ENCODE measurements around the gene RPA3.

Gene RPA3

GRCh38 chr7:7731732-7732131 is 13.3 kb upstream of the RPA3 start:
- H2AFZ ChIP-seq (ENCODE audit: low read length): no peak overlapping the region
- H4K20me1 ChIP-seq (ENCODE audit: insufficient read depth, low read length): no peaks in the 10 kb centered on the region
- H3K9me2 ChIP-seq (ENCODE audit: low read depth, low read length): no peaks in the 10 kb centered on the region
- no peaks in the 10 kb centered on the region for H3K4me1 ChIP-seq (ENCODE audit: insufficient read depth, low read length, severe bottlenecking)
- H3K4me2 ChIP-seq (ENCODE audit: low read length): no peak overlapping the region
- no peaks in the 10 kb centered on the region for H3K27me3 ChIP-seq (ENCODE audit: insufficient read depth, low read length)
- H3K9ac ChIP-seq (ENCODE audit: low read length): no peak overlapping the region
- no peaks in the 10 kb centered on the region for H3F3A ChIP-seq (ENCODE audit: insufficient read depth, low read length)
- no peak overlapping the region for H3K4me3 ChIP-seq (ENCODE audit: low read depth, low read length, poor library complexity, severe bottlenecking)
- no peaks in the 10 kb centered on the region for H3K9me3 ChIP-seq (ENCODE audit: low read length)
- no peak overlapping the region for H3K27ac ChIP-seq (ENCODE audit: low read depth, low read length, poor library complexity, severe bottlenecking)
- no peaks in the 10 kb centered on the region; the same call in 1 of the 2 replicates for H3K36me3 ChIP-seq (ENCODE audit: insufficient read depth, low read length)
- H3K79me2 ChIP-seq (ENCODE audit: insufficient read depth, low read length): no peaks in the 10 kb centered on the region
- no peak for TF ChIP-seq CTCF (IDR thresholded peaks at IDR 0.05; ENCODE audit: low read length)
- no peak for TF ChIP-seq EZH2 (IDR thresholded peaks at IDR 0.05; ENCODE audit: borderline replicate concordance, low read length)

DNA sequence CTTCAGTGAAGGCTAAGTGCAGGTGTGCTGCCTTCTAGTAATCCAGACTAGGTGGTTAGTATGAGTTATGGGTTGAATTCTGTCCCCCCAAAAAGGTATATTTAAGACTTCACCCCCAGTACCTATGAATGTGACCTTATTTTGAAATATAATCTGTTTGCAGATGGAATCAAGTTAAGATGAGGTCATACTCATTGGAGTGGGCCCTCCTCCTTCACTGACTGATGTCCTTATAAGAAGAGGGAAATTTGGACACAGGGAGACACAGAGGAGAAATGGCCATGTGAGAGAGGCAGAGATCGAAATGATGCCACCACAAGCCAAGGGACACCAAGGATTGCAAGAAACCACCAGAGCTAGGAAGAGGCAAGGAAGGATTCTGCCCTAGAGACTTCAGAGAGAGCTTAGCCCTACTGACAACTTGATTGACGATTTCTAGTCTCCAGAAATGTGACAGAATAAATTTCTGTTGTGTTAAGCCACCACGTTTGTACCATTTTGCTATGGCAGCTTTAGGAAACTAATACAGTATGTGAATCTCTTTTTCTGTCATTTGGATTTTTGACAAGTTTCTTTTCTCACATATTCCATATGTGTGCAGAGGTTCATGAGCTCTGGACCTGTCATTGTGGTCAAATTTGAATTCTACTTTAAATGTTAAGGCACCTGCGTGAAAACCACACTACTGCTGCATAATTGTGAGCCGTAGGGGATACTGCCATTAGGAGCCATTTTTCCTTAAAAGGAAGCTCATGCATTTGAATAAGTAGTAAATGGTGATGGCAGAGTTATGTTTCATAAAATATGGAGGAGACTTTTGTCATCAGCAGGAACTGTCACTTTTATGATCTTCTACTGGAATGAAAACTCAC is 2.6 kb upstream of the RPA3 start:
- Histone ChIP-seq H3K27me3 (ENCODE audit: insufficient read depth, low read length) (no peaks in the 10 kb centered on the region), H2AFZ (ENCODE audit: low read length) (no peak overlapping the region), H3K9me2 (ENCODE audit: low read depth, low read length) (no peaks in the 10 kb centered on the region), H3K79me2 (ENCODE audit: insufficient read depth, low read length) (no peaks in the 10 kb centered on the region), H4K20me1 (ENCODE audit: insufficient read depth, low read length) (no peaks in the 10 kb centered on the region), H3K4me3 (ENCODE audit: low read depth, low read length, poor library complexity, severe bottlenecking) (no peak overlapping the region), H3K36me3 (ENCODE audit: insufficient read depth, low read length) (peaks cover 4% of the 10 kb centered on the region; the same call in 1 of the 2 replicates), H3K4me2 (ENCODE audit: low read length) (no peak overlapping the region), H3K4me1 (ENCODE audit: insufficient read depth, low read length, severe bottlenecking) (peaks cover 36% of the 10 kb centered on the region), H3F3A (ENCODE audit: insufficient read depth, low read length) (no peaks in the 10 kb centered on the region), H3K27ac (ENCODE audit: low read depth, low read length, poor library complexity, severe bottlenecking) (peak overlapping the region; percentile 73), H3K9ac (ENCODE audit: low read length) (no peak overlapping the region), H3K9me3 (ENCODE audit: low read length) (no peaks in the 10 kb centered on the region)
- TF ChIP-seq CTCF (IDR thresholded peaks at IDR 0.05; ENCODE audit: low read length) (no peak), EZH2 (IDR thresholded peaks at IDR 0.05; ENCODE audit: borderline replicate concordance, low read length) (no peak)

- peaks cover 4% of the 10 kb centered on the region; the same call in 1 of the 2 replicates for H3K36me3 ChIP-seq (ENCODE audit: insufficient read depth, low read length)
- H3K27me3 ChIP-seq (ENCODE audit: insufficient read depth, low read length): no peaks in the 10 kb centered on the region
- H3F3A ChIP-seq (ENCODE audit: insufficient read depth, low read length): no peaks in the 10 kb centered on the region
- H3K9me3 ChIP-seq (ENCODE audit: low read length): no peaks in the 10 kb centered on the region
- no peak overlapping the region for H3K4me2 ChIP-seq (ENCODE audit: low read length)
- no peaks in the 10 kb centered on the region for H3K9me2 ChIP-seq (ENCODE audit: low read depth, low read length)
- no peaks in the 10 kb centered on the region for H4K20me1 ChIP-seq (ENCODE audit: insufficient read depth, low read length)
- H3K27ac ChIP-seq (ENCODE audit: low read depth, low read length, poor library complexity, severe bottlenecking): peak overlapping the region; percentile 73
- 0 out of 2 replicates have a peak overlapping the region, but pooled peaks have one; percentile 34 for H3K9ac ChIP-seq (ENCODE audit: low read length)
- no peaks in the 10 kb centered on the region for H3K79me2 ChIP-seq (ENCODE audit: insufficient read depth, low read length)
- peaks cover 36% of the 10 kb centered on the region for H3K4me1 ChIP-seq (ENCODE audit: insufficient read depth, low read length, severe bottlenecking)
- H2AFZ ChIP-seq (ENCODE audit: low read length): no peak overlapping the region
- TF ChIP-seq EZH2 (IDR thresholded peaks at IDR 0.05; ENCODE audit: borderline replicate concordance, low read length): no peak
- no peak for TF ChIP-seq CTCF (IDR thresholded peaks at IDR 0.05; ENCODE audit: low read length)
- H3K4me3 ChIP-seq (ENCODE audit: low read depth, low read length, poor library complexity, severe bottlenecking): no peak overlapping the region
These were observed 1.8 kb upstream of the RPA3 start for GRCh38 chr7:7720193-7720592.

All from OCI-LY1 (cell line).